Colonic mucosa (tissue), 4 donors: ENCODE data around the gene STK11. TPM values are rescaled to one million over a fixed set of nuclear protein-coding genes. Genes with fewer than 3 reads are reported as not detected.
A peak's percentile ranks its signal among the peaks of the same experiment; 100 is the strongest.

ENCODE experiments used
- DNase-seq: peaks from one replicate; pipeline ENCODE4 v3.0.0-alpha.2; 2020
- H3K27ac ChIP-seq: fragments of 200-600 bp; one replicate; pipeline ENCODE4 v1.8.0; 2021
- H3K27me3 ChIP-seq: fragments of 200-600 bp; one replicate; pipeline ENCODE4 v1.8.0; 2021
- H3K36me3 ChIP-seq: fragments of 200-600 bp; one replicate; pipeline ENCODE4 v1.8.0; 2021
- H3K4me1 ChIP-seq: fragments of 200-600 bp; one replicate; pipeline ENCODE4 v1.8.0; 2021; ENCODE audit warnings: mild to moderate bottlenecking
- H3K4me3 ChIP-seq: fragments of 200-600 bp; one replicate; pipeline ENCODE4 v1.8.0; 2021
- H3K9ac ChIP-seq, 2 donors: one replicate each; pipeline ENCODE4 v1.7.0; 2013; ENCODE audit warnings: control low read depth in 2 of 2, low read depth in 2 of 2, low read length in 2 of 2
- H3K9me3 ChIP-seq: fragments of 200-600 bp; one replicate; pipeline ENCODE4 v1.8.0; 2021
- intact Hi-C: fragments of 100-400 bp; cut with DNase I; formaldehyde crosslinking; loops from one replicate; pipeline ENCODE4 v1.14.1; 2022
- total RNA-seq, 2 donors: library from RNA; stranded (reverse); fragmentation: NEBNext Ultra II Directional in 1 of 2; extraction: Animal tissue kit (Norgen Biotek cat#: 25700) in 1 of 2; gene quantifications; one replicate each; pipeline ENCODE4 v1.2.1, GENCODE V29; 2021
- TF ChIP-seq, protein P1 (sequence below): fragments of 200-600 bp; IDR thresholded peaks from one replicate; pipeline ENCODE4 v1.8.0; 2022; ENCODE audit warnings: antibody characterized with exemption, mild to moderate bottlenecking
- donor health status: healthy.
- donor health status: DM: no; HTN: no; CAD: no.
- donor health status: DM: no; HTN: no; CAD: no.

The STK11 gene
- total RNA-seq, 2 donors from 2014 or later: 76.3 to 103 TPM

DNA sequence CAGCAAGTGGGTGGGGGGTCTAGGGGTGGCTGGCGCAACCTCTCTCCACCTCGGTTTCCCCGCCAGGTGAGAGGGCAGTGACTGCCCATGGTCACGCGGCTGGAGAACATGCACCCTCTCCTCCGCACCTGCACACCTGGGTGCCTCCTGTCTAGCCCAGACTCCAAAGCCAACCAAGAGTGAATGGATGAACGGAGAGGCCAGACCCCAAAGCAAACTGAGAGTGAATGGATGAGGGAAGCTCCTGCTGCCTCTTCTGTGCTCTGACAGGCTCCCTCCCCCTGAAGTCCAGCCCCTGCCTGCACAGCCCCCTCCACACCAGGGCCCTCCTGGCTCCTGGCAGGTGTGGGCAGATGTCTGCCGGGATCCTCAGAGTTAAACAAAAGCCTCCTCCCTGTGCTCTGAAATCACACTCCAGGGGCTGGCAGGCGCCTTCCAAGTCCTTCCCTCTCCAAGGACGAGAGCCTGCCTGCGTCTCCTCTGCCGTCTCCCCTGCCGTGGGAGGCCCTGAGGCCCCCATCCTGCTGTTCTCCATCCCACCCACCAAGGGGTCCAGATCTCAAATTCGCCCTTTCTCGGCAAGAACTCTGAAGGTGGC, 33.7 kb upstream of the STK11 start:
- peaks cover 13% of the 10 kb centered on the region for H3K4me1 ChIP-seq
- intact Hi-C loops: no loop called here

DNA sequence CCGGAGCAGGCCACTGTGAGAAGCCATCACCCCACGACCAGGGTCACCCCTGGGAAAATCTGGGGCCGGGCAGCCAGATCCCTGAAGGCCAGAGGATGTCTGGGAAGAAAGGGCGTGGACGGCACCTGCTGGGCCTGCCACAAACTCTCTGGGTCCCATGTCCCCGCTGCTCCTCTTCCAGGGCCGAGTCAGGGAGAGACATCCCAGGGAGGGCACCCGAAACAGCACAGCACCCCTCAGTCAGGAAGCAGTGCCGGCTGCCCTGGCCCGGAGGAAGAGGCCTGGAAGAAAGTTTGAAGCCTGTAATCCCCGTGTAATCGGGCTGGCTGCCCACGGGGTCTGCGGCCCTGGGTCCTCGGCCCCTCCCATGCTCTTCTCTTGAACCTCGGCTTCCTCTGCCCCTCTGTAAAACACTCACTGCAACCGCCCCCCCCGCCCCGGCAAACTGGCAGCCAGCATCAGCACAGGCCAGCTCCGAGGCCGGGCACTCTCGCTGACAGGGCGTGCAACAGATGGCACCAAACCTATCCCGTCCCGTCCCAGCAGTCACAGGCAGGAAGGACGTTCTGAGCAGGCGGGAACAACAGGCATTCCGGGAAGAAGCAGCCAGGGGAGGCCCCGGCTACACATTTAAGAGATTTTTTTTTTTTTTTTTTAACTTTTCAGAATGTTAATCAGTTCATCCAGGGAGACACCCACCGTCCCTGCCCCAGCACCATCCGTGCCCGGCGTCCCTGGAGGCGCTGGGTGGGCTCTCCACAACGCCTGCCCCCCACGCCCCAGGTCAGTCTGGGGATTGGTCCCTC, 33.0 kb upstream of the STK11 start:
- no peaks in the 10 kb centered on the region for H3K9me3 ChIP-seq

More for the DNA sequence above, 33.7 kb upstream of the STK11 start:
- Histone ChIP-seq H3K9ac (peak overlapping the region; percentile 38 to 80), H3K27me3 (no peaks in the 10 kb centered on the region), H3K4me3 (peak overlapping the region; percentile 90), H3K27ac (peak overlapping the region; percentile 94), H3K36me3 (no peaks in the 10 kb centered on the region), H3K9me3 (no peaks in the 10 kb centered on the region)
- TF ChIP-seq, protein P1, sequence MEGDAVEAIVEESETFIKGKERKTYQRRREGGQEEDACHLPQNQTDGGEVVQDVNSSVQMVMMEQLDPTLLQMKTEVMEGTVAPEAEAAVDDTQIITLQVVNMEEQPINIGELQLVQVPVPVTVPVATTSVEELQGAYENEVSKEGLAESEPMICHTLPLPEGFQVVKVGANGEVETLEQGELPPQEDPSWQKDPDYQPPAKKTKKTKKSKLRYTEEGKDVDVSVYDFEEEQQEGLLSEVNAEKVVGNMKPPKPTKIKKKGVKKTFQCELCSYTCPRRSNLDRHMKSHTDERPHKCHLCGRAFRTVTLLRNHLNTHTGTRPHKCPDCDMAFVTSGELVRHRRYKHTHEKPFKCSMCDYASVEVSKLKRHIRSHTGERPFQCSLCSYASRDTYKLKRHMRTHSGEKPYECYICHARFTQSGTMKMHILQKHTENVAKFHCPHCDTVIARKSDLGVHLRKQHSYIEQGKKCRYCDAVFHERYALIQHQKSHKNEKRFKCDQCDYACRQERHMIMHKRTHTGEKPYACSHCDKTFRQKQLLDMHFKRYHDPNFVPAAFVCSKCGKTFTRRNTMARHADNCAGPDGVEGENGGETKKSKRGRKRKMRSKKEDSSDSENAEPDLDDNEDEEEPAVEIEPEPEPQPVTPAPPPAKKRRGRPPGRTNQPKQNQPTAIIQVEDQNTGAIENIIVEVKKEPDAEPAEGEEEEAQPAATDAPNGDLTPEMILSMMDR: no peak
- no peak for DNase-seq

DNA sequence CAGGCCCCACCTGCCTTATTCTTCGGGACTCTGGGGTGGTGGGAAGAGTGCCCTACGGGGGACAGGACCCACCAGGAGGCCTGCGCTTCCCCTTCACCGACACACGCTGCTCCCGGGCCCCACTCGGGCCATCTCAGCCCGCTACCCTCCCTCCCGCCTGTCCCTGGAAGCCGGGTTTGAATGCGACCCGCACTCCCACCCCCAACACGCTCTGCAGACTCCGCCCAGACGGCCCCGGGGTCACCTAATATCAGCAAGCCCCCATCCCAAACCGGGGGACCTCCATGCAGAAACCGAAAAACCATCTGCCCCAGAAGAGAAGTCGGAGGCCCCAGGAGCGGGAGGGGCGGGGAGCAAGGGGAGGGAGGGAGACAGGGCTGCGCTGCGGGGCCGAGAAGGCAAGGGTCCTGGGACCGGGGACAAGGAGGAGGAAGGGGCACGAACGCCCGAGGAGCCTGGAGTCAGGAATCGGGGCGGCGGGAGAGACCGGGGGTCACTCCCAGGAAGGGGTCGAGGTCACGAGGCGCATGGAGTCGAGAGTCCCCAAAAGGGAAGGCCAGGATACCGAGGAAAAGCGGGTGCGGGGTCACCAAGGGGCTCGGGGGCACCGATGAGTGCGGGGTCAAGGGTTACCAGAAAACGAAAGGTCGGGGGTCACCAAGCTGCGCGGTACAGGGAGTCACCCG, 32.3 kb upstream of the STK11 start:
- TF ChIP-seq, protein P1: no peak
- no peaks in the 10 kb centered on the region for H3K9me3 ChIP-seq
- H3K27me3 ChIP-seq: no peaks in the 10 kb centered on the region
- intact Hi-C loops: no loop called here
- peak overlapping the region; percentile 94 for H3K27ac ChIP-seq
- H3K4me3 ChIP-seq: peak overlapping the region; percentile 90
- H3K9ac ChIP-seq: peak overlapping the region; percentile 80 to 94
- H3K36me3 ChIP-seq: no peaks in the 10 kb centered on the region
- peaks cover 13% of the 10 kb centered on the region for H3K4me1 ChIP-seq
- peak; percentile 52 for DNase-seq

More for the DNA sequence above, 33.0 kb upstream of the STK11 start:
- TF ChIP-seq, protein P1: no peak
- Histone ChIP-seq H3K4me1 (peaks cover 13% of the 10 kb centered on the region), H3K27me3 (no peaks in the 10 kb centered on the region), H3K9ac (peak overlapping the region; percentile 80 to 94), H3K36me3 (no peaks in the 10 kb centered on the region), H3K27ac (peak overlapping the region; percentile 94), H3K4me3 (peak overlapping the region; percentile 90)
- peak; percentile 80 for DNase-seq
- intact Hi-C loops: no loop called here

DNA sequence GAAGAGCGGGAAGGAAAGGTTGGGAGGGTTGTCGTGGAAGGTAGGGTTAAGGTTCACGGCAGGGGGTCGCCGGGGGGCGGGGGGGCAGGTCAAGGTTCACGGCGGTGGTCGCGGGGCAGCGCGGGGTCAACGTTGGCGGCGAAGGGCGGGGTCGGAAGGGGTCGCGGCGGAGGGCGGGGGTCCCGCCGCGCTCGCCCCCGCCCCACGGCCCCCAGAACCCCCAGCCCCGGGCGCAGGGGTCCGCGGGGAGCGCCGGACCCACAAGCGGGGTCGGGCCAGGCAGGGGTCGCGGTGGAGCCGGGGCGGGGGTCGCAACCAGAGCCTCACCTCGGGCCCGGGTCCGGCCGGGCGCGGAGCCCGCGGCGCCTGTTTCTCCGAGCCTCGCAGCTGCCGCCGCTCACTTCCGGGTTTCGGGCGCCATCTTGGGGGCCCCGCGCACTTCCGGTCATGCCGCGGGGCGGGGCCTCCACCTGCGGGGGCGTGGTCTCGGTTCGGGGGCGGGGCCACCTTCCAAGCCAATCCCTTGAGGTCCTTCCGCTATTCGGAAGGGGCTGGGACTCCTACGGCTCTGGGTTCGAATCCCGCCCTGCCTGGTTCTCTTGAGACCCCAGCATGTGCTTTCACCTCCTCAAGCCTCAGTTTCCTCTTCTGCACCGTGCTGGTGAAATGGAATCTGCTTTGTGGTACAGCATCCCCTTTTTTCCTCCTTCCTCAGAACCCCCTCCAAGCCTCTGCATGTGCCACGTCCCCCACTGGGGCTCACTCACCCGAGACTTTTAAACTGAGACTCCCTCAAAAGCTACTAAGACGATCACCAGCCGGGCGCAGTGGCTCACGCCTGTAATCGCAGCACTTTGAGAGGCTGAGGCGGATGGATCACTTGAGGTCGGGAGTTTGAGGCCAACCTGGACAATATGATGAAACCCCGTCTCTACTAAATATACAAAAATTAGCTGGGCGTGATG, 31.5 kb upstream of the STK11 start, which contains the start of gene SBNO2:
TSS of gene SBNO2 (minus strand) at position 424 of the 965 bp plus-strand sequence. CDS start 19,992 bp downstream, outside the sequence.
- no peaks in the 10 kb centered on the region for H3K36me3 ChIP-seq
- TF ChIP-seq, protein P1: no peak
- DNase-seq: peak; percentile 96
- H3K9me3 ChIP-seq: no peaks in the 10 kb centered on the region
- H3K27ac ChIP-seq: peak within 1 kb of the TSS; percentile 94
- peak within 1 kb of the TSS; percentile 90 for H3K4me3 ChIP-seq
- intact Hi-C loops: no loop called here
- peak within 1 kb of the TSS; percentile 80 to 94 for H3K9ac ChIP-seq
- no peaks in the 10 kb centered on the region for H3K27me3 ChIP-seq
- H3K4me1 ChIP-seq: peaks cover 13% of the 10 kb centered on the region
